Measurements from ENCODE around the gene CDK5R2. TPM values are rescaled to one million over a fixed set of nuclear protein-coding genes. Genes with fewer than 3 reads are reported as not detected.

Gene CDK5R2
- not detected in 2 replicates for total RNA-seq (2016; rRNA removed; fragmentation: Illumina TruSeq; extraction: Trizol)
- not detected in 2 replicates for total RNA-seq (2016; cell fraction: cytosol; rRNA removed; fragmentation: Illumina TruSeq; extraction: Trizol; ENCODE audit: low read depth)
- not detected in 2 replicates for total RNA-seq (2016; cell fraction: insoluble cytoplasmic fraction; rRNA removed; fragmentation: Illumina TruSeq; extraction: Trizol)
- not detected in 2 replicates for total RNA-seq (2016; cell fraction: membrane; rRNA removed; fragmentation: Illumina TruSeq; extraction: Trizol)
- not detected in 2 replicates for total RNA-seq (2016; cell fraction: nucleus; rRNA removed; fragmentation: Illumina TruSeq; extraction: Trizol)
- polyA plus RNA-seq (2011; rRNA removed), result not detected in 2 replicates
- 0.03 and 0.04 TPM in 2 replicates for polyA plus RNA-seq (2011; cell fraction: cytosol; rRNA removed)
- polyA plus RNA-seq (2011; cell fraction: nucleus; rRNA removed), result not detected in 2 replicates
- polyA plus RNA-seq (2012), result not detected in 2 replicates
- polyA plus RNA-seq (2016; cell fraction: cytosol; fragmentation: Illumina TruSeq; extraction: Trizol; ENCODE audit: low read depth), result not detected in 2 replicates
- not detected in 2 replicates for polyA plus RNA-seq (2016; cell fraction: insoluble cytoplasmic fraction; fragmentation: Illumina TruSeq; extraction: Trizol; ENCODE audit: low read depth)
- polyA plus RNA-seq (2016; cell fraction: membrane; fragmentation: Illumina TruSeq; extraction: Trizol; ENCODE audit: low read depth), result 0.08 TPM in 1 of 2 replicates, not detected in the other
- polyA plus RNA-seq (2016; cell fraction: nucleus; fragmentation: Illumina TruSeq; extraction: Trizol; ENCODE audit: insufficient read depth, low read depth), result not detected in 2 replicates
- polyA minus RNA-seq (2011; rRNA and poly(A)+ RNA removed; ENCODE audit: low replicate concordance), result 0.49 TPM in 1 of 2 replicates, not detected in the other
- not detected in 2 replicates for polyA minus RNA-seq (2011; cell fraction: cytosol; rRNA and poly(A)+ RNA removed)
- polyA minus RNA-seq (2011; cell fraction: nucleus; rRNA and poly(A)+ RNA removed), result not detected in 2 replicates
- Bru-seq, nascent RNA, result not detected
- BruChase-seq, experiment 1, labeled RNA remaining after a 6-hour chase, result not detected
- not detected for BruChase-seq, experiment 2, labeled RNA remaining after a 2-hour chase
- long read RNA-seq, experiment 1, result 0 reads
- long read RNA-seq, experiment 2, partial matches to known transcripts, result 0 of 1 reads
- long read RNA-seq, experiment 2, other reads (novel, unspliced or antisense), result 0 of 1 reads

- Histone ChIP-seq H4K20me1 (ENCODE audit: insufficient read depth, low read length) (peaks cover 17% of the 10 kb centered on the region; the same call in 1 of the 2 replicates), H3K27ac (ENCODE audit: extremely low read length, insufficient read depth, low read length) (no peak within 1 kb of the TSS), H3K27me3 (ENCODE audit: control insufficient read depth in 1 of 2, insufficient read depth in 2 of 2, low read length in 2 of 2) (peaks cover 11 to 79% of the 10 kb centered on the region in 2 experiments), H3K79me2 (ENCODE audit: insufficient read depth, low read length) (no peaks in the 10 kb centered on the region), H3K4me2 (ENCODE audit: low read depth, low read length) (peak within 1 kb of the TSS; percentile 79), H3K4me1 (ENCODE audit: insufficient read depth, low read length) (peaks cover 33% of the 10 kb centered on the region), H3K36me3 (replicated peaks in 1 of 2; ENCODE audit: control insufficient read depth in 1 of 2, insufficient read depth in 2 of 2, low read length in 2 of 2) (no peaks in the 10 kb centered on the region), H2AFZ (ENCODE audit: low read length) (no peak within 1 kb of the TSS), H3K9ac (ENCODE audit: insufficient read depth, low read depth, low read length) (no peak within 1 kb of the TSS), H3K9me3 (ENCODE audit: low read length) (no peaks in the 10 kb centered on the region), H3K4me3 (replicated peaks in 1 of 3; ENCODE audit: insufficient read depth in 1 of 3, low read depth in 2 of 3, low read length in 3 of 3) (peak within 1 kb of the TSS; percentile 39 to 67 (median 43); a peak in 5 of 6 replicates)
- peak; percentile 65 for FAIRE-seq
- in situ Hi-C loops (cut with HindIII; ENCODE audit: extremely low pct_ligation_motif_present, low pct_unique_long_range_greater_than_20kb) (no loop called here), intact Hi-C loops (cut with micrococcal nuclease; ENCODE audit: unreplicated experiment) (loop anchor here (10.0 kb wide), 1 partner anchor 94 kb away; no protein-coding TSS in a partner anchor)
- DNase-seq (ENCODE audit: low spot score), result peak; percentile 69
- ChIA-PET POLR2A (interaction anchor here (0.9 kb wide), 1 partner anchor 99 kb away, joined by 3 read pairs; no protein-coding TSS in a partner anchor), CTCF (ENCODE audit: low intra/inter-chr PET ratio, low total read pairs) (no interaction called here)
- BruUV-seq (replicated peaks), result no TSS peak
- 12% methylated on average over 28 of the region's 37 CpGs for WGBS (ENCODE audit: low lambda C conversion rate)
- peak; percentile 88 for ATAC-seq
- TF ChIP-seq NFIC (IDR thresholded peaks at IDR 0.05; ENCODE audit: low read length) (no peak), ZBTB38 (CRISPR knock-in tag; IDR thresholded peaks at IDR 0.05) (no peak), ARID4A (CRISPR knock-in tag; IDR thresholded peaks at IDR 0.05; ENCODE audit: borderline replicate concordance) (peak; percentile 37; the same call in 1 of the 2 replicates), BCL6 (CRISPR knock-in tag; IDR thresholded peaks at IDR 0.05) (no peak), ZNF274 (CRISPR knock-in tag; IDR thresholded peaks at IDR 0.05) (no peak), YEATS2 (CRISPR knock-in tag; IDR thresholded peaks at IDR 0.05; ENCODE audit: borderline replicate concordance) (no peak), ZNF891 (CRISPR knock-in tag; IDR thresholded peaks at IDR 0.05) (no peak), EP300 (IDR thresholded peaks at IDR 0.05; ENCODE audit: low read depth in 2 of 2, low read length in 2 of 2) (no peak), EP300 (CRISPR knock-in tag; IDR thresholded peaks at IDR 0.05; ENCODE audit: borderline replicate concordance) (no peak), ZSCAN22 (CRISPR knock-in tag; IDR thresholded peaks at IDR 0.05) (no peak), ZNF484 (CRISPR knock-in tag; IDR thresholded peaks at IDR 0.05; ENCODE audit: borderline replicate concordance, low read depth) (no peak)
- TF ChIP-seq, protein P1, sequence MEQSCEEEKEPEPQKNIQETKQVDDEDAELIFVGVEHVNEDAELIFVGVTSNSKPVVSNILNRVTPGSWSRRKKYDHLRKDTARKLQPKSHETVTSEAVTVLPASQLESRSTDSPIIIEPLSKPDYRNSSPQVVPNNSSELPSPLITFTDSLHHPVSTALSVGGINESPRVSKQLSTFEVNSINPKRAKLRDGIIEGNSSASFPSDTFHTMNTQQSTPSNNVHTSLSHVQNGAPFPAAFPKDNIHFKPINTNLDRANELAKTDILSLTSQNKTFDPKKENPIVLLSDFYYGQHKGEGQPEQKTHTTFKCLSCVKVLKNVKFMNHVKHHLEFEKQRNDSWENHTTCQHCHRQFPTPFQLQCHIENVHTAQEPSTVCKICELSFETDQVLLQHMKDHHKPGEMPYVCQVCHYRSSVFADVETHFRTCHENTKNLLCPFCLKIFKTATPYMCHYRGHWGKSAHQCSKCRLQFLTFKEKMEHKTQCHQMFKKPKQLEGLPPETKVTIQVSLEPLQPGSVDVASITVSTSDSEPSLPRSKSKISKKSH (CRISPR knock-in tag; IDR thresholded peaks at IDR 0.05; ENCODE audit: borderline replicate concordance), result peak; percentile 67; the same call in 1 of the 2 replicates
Observed at GRCh38 chr2:218959141-218959731, at the start of gene CDK5R2. Gene CDK5R2 (plus strand): TSS chr2:218959666. CDS start chr2:218959821, 155 bp downstream.
